Measurements from ENCODE around the gene RND2.
A peak's percentile ranks its signal among the peaks of the same experiment; 100 is the strongest.

The RND2 gene

GRCh38 chr17:43028221-43028861, 3.3 kb downstream of the RND2 start:
- Histone ChIP-seq H3K36me3 (ENCODE audit: insufficient read depth, low read length) (peaks cover 13% of the 10 kb centered on the region; the same call in 1 of the 2 replicates), H3K9ac (ENCODE audit: low read depth, low read length) (no peak overlapping the region), H3K4me3 (ENCODE audit: low read length) (no peak overlapping the region), H3K4me1 (ENCODE audit: insufficient read depth, low read length) (peaks cover 27% of the 10 kb centered on the region), H3K27me3 (ENCODE audit: insufficient read depth, low read length) (no peaks in the 10 kb centered on the region), H3K27ac (ENCODE audit: low read depth, low read length) (no peak overlapping the region), H3K9me3 (ENCODE audit: insufficient read depth, low read depth, low read length) (no peaks in the 10 kb centered on the region)
- WGBS, result 94% methylated on average over 16 of the region's 17 CpGs

- Histone ChIP-seq H3K27ac (ENCODE audit: low read depth, low read length) (no peak overlapping the region), H3K9ac (ENCODE audit: low read depth, low read length) (no peak overlapping the region), H3K9me3 (ENCODE audit: insufficient read depth, low read depth, low read length) (no peaks in the 10 kb centered on the region), H3K36me3 (ENCODE audit: insufficient read depth, low read length) (peaks cover 13% of the 10 kb centered on the region; the same call in 1 of the 2 replicates), H3K27me3 (ENCODE audit: insufficient read depth, low read length) (no peaks in the 10 kb centered on the region), H3K4me1 (ENCODE audit: insufficient read depth, low read length) (peaks cover 47% of the 10 kb centered on the region), H3K4me3 (ENCODE audit: low read length) (no peak overlapping the region)
- WGBS, result 92% methylated on average over 6 of the region's 6 CpGs
Observed at GRCh38 chr17:43030137-43030767, 5.2 kb downstream of the RND2 start.

GRCh38 chr17:43031666-43032065, 6.6 kb downstream of the RND2 start:
- H3K4me1 ChIP-seq (ENCODE audit: insufficient read depth, low read length), result peaks cover 51% of the 10 kb centered on the region
- no peak overlapping the region for H3K4me3 ChIP-seq (ENCODE audit: low read length)
- no peaks in the 10 kb centered on the region for H3K9me3 ChIP-seq (ENCODE audit: insufficient read depth, low read depth, low read length)
- 55% methylated on average over 3 of the region's 3 CpGs for WGBS
- no peak overlapping the region for H3K9ac ChIP-seq (ENCODE audit: low read depth, low read length)
- H3K27me3 ChIP-seq (ENCODE audit: insufficient read depth, low read length), result no peaks in the 10 kb centered on the region
- no peak overlapping the region for H3K27ac ChIP-seq (ENCODE audit: low read depth, low read length)
- H3K36me3 ChIP-seq (ENCODE audit: insufficient read depth, low read length), result peaks cover 13% of the 10 kb centered on the region; the same call in 1 of the 2 replicates

GRCh38 chr17:43033948-43034881, 9.2 kb downstream of the RND2 start:
- Histone ChIP-seq H3K4me3 (ENCODE audit: low read length) (peak overlapping the region; percentile 36), H3K9ac (ENCODE audit: low read depth, low read length) (peak overlapping the region; percentile 72; the same call in 1 of the 2 replicates)

GRCh38 chr17:43034894-43035293, 9.9 kb downstream of the RND2 start:
- Histone ChIP-seq H3K36me3 (ENCODE audit: insufficient read depth, low read length) (no peaks in the 10 kb centered on the region; the same call in 1 of the 2 replicates), H3K4me1 (ENCODE audit: insufficient read depth, low read length) (peaks cover 39% of the 10 kb centered on the region), H3K27ac (ENCODE audit: low read depth, low read length) (peak overlapping the region; percentile 77), H3K4me3 (ENCODE audit: low read length) (peak overlapping the region; percentile 36; the same call in 1 of the 2 replicates), H3K27me3 (ENCODE audit: insufficient read depth, low read length) (no peaks in the 10 kb centered on the region), H3K9me3 (ENCODE audit: insufficient read depth, low read depth, low read length) (no peaks in the 10 kb centered on the region), H3K9ac (ENCODE audit: low read depth, low read length) (0 out of 2 replicates have a peak overlapping the region, but pooled peaks have one; percentile 72)
- 65% methylated on average over 3 of the region's 3 CpGs for WGBS

More at GRCh38 chr17:43033948-43034881, 9.2 kb downstream of the RND2 start:
- peak overlapping the region; percentile 77 for H3K27ac ChIP-seq (ENCODE audit: low read depth, low read length)
- H3K9me3 ChIP-seq (ENCODE audit: insufficient read depth, low read depth, low read length), result no peaks in the 10 kb centered on the region
- no peaks in the 10 kb centered on the region; the same call in 1 of the 2 replicates for H3K36me3 ChIP-seq (ENCODE audit: insufficient read depth, low read length)
- H3K27me3 ChIP-seq (ENCODE audit: insufficient read depth, low read length), result no peaks in the 10 kb centered on the region
- whole genome bisulfite sequencing, result 22% methylated on average over 10 of the region's 12 CpGs
- H3K4me1 ChIP-seq (ENCODE audit: insufficient read depth, low read length), result peaks cover 39% of the 10 kb centered on the region

GRCh38 chr17:43039646-43040045, 14.6 kb downstream of the RND2 start:
- 87% methylated on average over 2 of the region's 2 CpGs for WGBS
- Histone ChIP-seq H3K9ac (ENCODE audit: low read depth, low read length) (no peak overlapping the region), H3K9me3 (ENCODE audit: insufficient read depth, low read depth, low read length) (no peaks in the 10 kb centered on the region), H3K4me3 (ENCODE audit: low read length) (no peak overlapping the region), H3K27me3 (ENCODE audit: insufficient read depth, low read length) (no peaks in the 10 kb centered on the region), H3K4me1 (ENCODE audit: insufficient read depth, low read length) (peaks cover 46% of the 10 kb centered on the region), H3K36me3 (ENCODE audit: insufficient read depth, low read length) (0 out of 2 replicates have a peak, but pooled peaks cover 6% of the 10 kb centered on the region), H3K27ac (ENCODE audit: low read depth, low read length) (no peak overlapping the region)

- WGBS, result 61% methylated on average over 2 of the region's 2 CpGs
- H3K27me3 ChIP-seq (ENCODE audit: insufficient read depth, low read length), result no peaks in the 10 kb centered on the region
- peak overlapping the region; percentile 42; the same call in 1 of the 2 replicates for H3K9ac ChIP-seq (ENCODE audit: low read depth, low read length)
- H3K36me3 ChIP-seq (ENCODE audit: insufficient read depth, low read length), result peaks cover 13% of the 10 kb centered on the region
- H3K9me3 ChIP-seq (ENCODE audit: insufficient read depth, low read depth, low read length), result no peaks in the 10 kb centered on the region
- H3K4me1 ChIP-seq (ENCODE audit: insufficient read depth, low read length), result peaks cover 37% of the 10 kb centered on the region
- H3K27ac ChIP-seq (ENCODE audit: low read depth, low read length), result peak overlapping the region; percentile 73
- no peak overlapping the region for H3K4me3 ChIP-seq (ENCODE audit: low read length)
Observed at GRCh38 chr17:43040655-43041054, 15.6 kb downstream of the RND2 start.

- 43% methylated on average over 5 of the region's 5 CpGs for WGBS
- no peak overlapping the region for H3K9ac ChIP-seq (ENCODE audit: low read depth, low read length)
- H3K4me3 ChIP-seq (ENCODE audit: low read length), result no peak overlapping the region
- H3K4me1 ChIP-seq (ENCODE audit: insufficient read depth, low read length), result peaks cover 29% of the 10 kb centered on the region
- H3K9me3 ChIP-seq (ENCODE audit: insufficient read depth, low read depth, low read length), result no peaks in the 10 kb centered on the region
- H3K27me3 ChIP-seq (ENCODE audit: insufficient read depth, low read length), result no peaks in the 10 kb centered on the region
- peak overlapping the region; percentile 40 for H3K27ac ChIP-seq (ENCODE audit: low read depth, low read length)
- peaks cover 19% of the 10 kb centered on the region for H3K36me3 ChIP-seq (ENCODE audit: insufficient read depth, low read length)
Observed at GRCh38 chr17:43042025-43042628, 17.1 kb downstream of the RND2 start.

- Histone ChIP-seq H3K4me3 (ENCODE audit: low read length) (no peak overlapping the region), H3K27ac (ENCODE audit: low read depth, low read length) (peak overlapping the region; percentile 40; the same call in 1 of the 2 replicates), H3K36me3 (ENCODE audit: insufficient read depth, low read length) (peaks cover 22% of the 10 kb centered on the region), H3K4me1 (ENCODE audit: insufficient read depth, low read length) (peaks cover 29% of the 10 kb centered on the region), H3K9ac (ENCODE audit: low read depth, low read length) (no peak overlapping the region), H3K27me3 (ENCODE audit: insufficient read depth, low read length) (no peaks in the 10 kb centered on the region), H3K9me3 (ENCODE audit: insufficient read depth, low read depth, low read length) (no peaks in the 10 kb centered on the region)
Observed at GRCh38 chr17:43043307-43043706, 18.3 kb downstream of the RND2 start.

- H3K4me3 ChIP-seq (ENCODE audit: low read length), result no peak overlapping the region
- no peaks in the 10 kb centered on the region for H3K9me3 ChIP-seq (ENCODE audit: insufficient read depth, low read depth, low read length)
- no peaks in the 10 kb centered on the region for H3K27me3 ChIP-seq (ENCODE audit: insufficient read depth, low read length)
- 92% methylated on average over 4 of the region's 4 CpGs for WGBS
- H3K9ac ChIP-seq (ENCODE audit: low read depth, low read length), result no peak overlapping the region
- peaks cover 29% of the 10 kb centered on the region for H3K4me1 ChIP-seq (ENCODE audit: insufficient read depth, low read length)
- H3K27ac ChIP-seq (ENCODE audit: low read depth, low read length), result no peak overlapping the region
- H3K36me3 ChIP-seq (ENCODE audit: insufficient read depth, low read length), result peaks cover 27% of the 10 kb centered on the region
Observed at GRCh38 chr17:43044024-43044423, 19.0 kb downstream of the RND2 start.

Data from HUES64 (cell line).